Uterus (tissue), 4 donors: ENCODE results near the gene IQGAP2. TPM values are rescaled to one million over a fixed set of nuclear protein-coding genes. Genes with fewer than 3 reads are reported as not detected.

Source experiments
- DNase-seq, 2 donors: peaks; one replicate each; pipeline ENCODE4 v3.0.0-alpha.2; 2019 to 2020
- H3K27ac ChIP-seq, 2 donors: fragments of 200-600 bp; sonication (generic); 1 replicate in 1 of 2; 2 replicates in 1 of 2; pipeline ENCODE4 v1.5.1; 2016 to 2018
- H3K27me3 ChIP-seq, 2 donors: fragments of 200-600 bp; sonication (generic); one replicate each; pipeline ENCODE4 v1.5.1; 2018 to 2019; ENCODE audit warnings: control low read depth in 1 of 2
- H3K36me3 ChIP-seq, 2 donors: fragments of 200-600 bp; sonication (generic); one replicate each; pipeline ENCODE4 v1.5.1; 2019; ENCODE audit warnings: control low read depth in 1 of 2
- H3K4me1 ChIP-seq, 2 donors: fragments of 200-600 bp; sonication (generic); one replicate each; pipeline ENCODE4 v1.5.1; 2018 to 2019; ENCODE audit warnings: control low read depth in 1 of 2
- H3K4me3 ChIP-seq, 2 donors: fragments of 200-600 bp; sonication (generic); 1 replicate in 1 of 2; 2 replicates in 1 of 2; pipeline ENCODE4 v1.5.1; 2018 to 2019; ENCODE audit warnings: mild to moderate bottlenecking in 1 of 2
- H3K9me3 ChIP-seq, 2 donors: fragments of 200-600 bp; sonication (generic); one replicate each; pipeline ENCODE4 v1.5.1; 2019; ENCODE audit warnings: control low read depth in 1 of 2
- POLR2A ChIP-seq, 2 donors: fragments of 450-650 bp; IDR thresholded peaks; one replicate each; pipeline ENCODE4 v1.6.1; 2016; ENCODE audit warnings: antibody characterized with exemption in 2 of 2, mild to moderate bottlenecking in 1 of 2, moderate library complexity in 1 of 2
- intact Hi-C: fragments of 100-400 bp; cut with DNase I; formaldehyde crosslinking; loops from one replicate; pipeline ENCODE4 v1.15.1; 2023; ENCODE audit warnings: low total_unique reads
- total RNA-seq, 4 donors: library from RNA; depleted of rRNA in 3 of 4; stranded (reverse); fragments of >200 nt in 3 of 4; gene quantifications; one replicate each; pipeline versions ENCODE4 v1.1.0 to v1.2.4, GENCODE V29; 2014 to 2023
- TF ChIP-seq, protein P1 (sequence below), 4 experiments: fragments of 200-600 bp in 2 of 4; fragments of 450-650 bp in 2 of 4; sonication (generic) in 2 of 4; IDR thresholded peaks; one replicate each; pipeline ENCODE4 v1.5.1; 2016 to 2019; ENCODE audit warnings: antibody characterized with exemption in 4 of 4, mild to moderate bottlenecking in 2 of 4, moderate library complexity in 1 of 4
- donor health status: DM: yes; HTN: yes; CAD: no.

IQGAP2 gene
- total RNA-seq, 4 donors from 2014 or later: 7.1 to 49.2 (median 9.4) TPM

DNA sequence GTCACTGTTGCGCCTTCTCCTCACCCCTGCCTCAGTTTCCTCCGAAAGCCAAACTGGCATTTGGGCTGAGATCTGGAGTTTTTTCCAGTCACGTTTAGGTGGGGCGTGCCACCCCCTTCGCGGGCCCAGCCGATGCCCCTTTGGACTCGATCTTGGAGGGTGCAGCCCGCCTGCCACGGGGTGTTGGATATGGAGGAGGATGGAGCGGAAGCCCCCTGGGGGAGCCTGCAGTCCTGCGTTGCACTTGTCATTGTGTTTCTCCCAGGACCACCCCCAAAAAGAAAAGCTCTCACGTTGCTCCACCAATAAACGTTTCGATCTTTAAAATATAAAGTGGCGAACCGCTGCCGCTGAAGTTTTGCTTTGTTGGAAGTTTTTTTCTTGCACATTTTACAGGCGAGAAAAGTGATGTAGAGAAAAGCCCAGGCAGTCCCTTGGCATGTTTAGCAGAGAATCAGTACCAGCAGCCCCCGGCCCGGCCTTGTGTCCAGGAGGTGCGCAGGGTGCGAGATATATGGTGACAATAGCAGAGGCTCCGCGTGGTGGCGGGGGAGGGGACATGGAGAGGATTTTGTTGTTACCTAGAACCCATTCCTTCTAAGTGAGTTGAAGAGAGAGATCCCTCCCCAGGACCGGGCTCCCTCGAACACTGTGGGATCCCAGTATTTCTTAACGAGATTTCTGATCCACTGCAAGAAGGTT, 313.5 kb downstream of the IQGAP2 start:
- no peaks in the 10 kb centered on the region for H3K27me3 ChIP-seq
- DNase-seq: no peak
- H3K4me3 ChIP-seq: peak overlapping the region; percentile 33 to 66
- no peaks in the 10 kb centered on the region for H3K36me3 ChIP-seq
- intact Hi-C loops: no loop called here
- TF ChIP-seq, protein P1, sequence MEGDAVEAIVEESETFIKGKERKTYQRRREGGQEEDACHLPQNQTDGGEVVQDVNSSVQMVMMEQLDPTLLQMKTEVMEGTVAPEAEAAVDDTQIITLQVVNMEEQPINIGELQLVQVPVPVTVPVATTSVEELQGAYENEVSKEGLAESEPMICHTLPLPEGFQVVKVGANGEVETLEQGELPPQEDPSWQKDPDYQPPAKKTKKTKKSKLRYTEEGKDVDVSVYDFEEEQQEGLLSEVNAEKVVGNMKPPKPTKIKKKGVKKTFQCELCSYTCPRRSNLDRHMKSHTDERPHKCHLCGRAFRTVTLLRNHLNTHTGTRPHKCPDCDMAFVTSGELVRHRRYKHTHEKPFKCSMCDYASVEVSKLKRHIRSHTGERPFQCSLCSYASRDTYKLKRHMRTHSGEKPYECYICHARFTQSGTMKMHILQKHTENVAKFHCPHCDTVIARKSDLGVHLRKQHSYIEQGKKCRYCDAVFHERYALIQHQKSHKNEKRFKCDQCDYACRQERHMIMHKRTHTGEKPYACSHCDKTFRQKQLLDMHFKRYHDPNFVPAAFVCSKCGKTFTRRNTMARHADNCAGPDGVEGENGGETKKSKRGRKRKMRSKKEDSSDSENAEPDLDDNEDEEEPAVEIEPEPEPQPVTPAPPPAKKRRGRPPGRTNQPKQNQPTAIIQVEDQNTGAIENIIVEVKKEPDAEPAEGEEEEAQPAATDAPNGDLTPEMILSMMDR (IDR thresholded peaks at IDR 0.05): no peak
- no peak for TF ChIP-seq POLR2A (IDR thresholded peaks at IDR 0.05)
- H3K27ac ChIP-seq: peak overlapping the region; percentile 65 to 74
- H3K4me1 ChIP-seq: peaks cover 0 to 4% of the 10 kb centered on the region in 2 donors
- no peaks in the 10 kb centered on the region for H3K9me3 ChIP-seq

DNA sequence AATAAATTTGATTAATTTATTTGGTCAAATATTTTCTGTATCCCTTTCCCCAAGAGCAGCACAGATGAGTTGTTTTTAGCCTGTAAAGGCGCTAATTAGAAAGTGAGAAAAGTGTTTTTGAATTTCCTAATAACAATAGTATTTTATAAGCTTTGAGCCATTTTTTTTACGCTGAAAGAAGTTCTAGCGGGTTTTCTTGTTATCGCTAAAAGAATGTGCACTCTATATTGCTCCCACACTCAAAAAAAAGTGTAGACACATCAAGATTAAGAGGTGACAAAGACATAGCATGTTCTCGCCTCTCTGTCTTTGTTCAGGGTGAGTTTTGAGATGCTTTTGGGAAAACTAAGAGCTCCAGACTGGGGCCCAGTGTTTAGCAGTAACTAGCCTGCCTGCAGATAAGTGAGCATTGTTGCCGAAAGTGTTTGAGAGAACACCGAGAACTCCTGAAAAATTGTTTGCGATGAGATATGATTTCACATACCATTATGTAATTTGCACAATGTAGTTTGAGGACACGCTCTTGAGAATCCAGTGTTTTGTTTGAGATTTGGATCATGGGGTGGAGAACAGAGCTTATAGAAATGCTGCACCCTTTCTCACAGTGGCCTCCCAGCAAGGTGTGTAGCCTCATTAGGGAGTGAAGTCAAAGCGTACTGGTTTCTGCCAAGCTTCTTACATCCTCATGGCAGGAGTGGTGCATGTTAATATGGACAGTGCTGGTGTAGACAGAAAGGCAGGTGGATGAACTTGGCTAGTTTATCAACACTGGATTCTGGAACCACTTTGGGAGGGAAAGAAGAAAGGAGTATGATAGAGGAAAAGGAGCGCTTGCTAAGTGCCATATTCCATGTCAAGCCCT, 314.4 kb downstream of the IQGAP2 start:
- Histone ChIP-seq H3K9me3 (no peaks in the 10 kb centered on the region), H3K36me3 (no peaks in the 10 kb centered on the region), H3K4me3 (peak overlapping the region in 1 of 2 donors; percentile 33), H3K27ac (peak overlapping the region in 1 of 2 donors; percentile 74), H3K27me3 (no peaks in the 10 kb centered on the region), H3K4me1 (peaks cover 0 to 4% of the 10 kb centered on the region in 2 donors)
- no peak for DNase-seq
- intact Hi-C loops: no loop called here
- no peak for TF ChIP-seq POLR2A (IDR thresholded peaks at IDR 0.05)
- TF ChIP-seq, protein P1 (IDR thresholded peaks at IDR 0.05): no peak

DNA sequence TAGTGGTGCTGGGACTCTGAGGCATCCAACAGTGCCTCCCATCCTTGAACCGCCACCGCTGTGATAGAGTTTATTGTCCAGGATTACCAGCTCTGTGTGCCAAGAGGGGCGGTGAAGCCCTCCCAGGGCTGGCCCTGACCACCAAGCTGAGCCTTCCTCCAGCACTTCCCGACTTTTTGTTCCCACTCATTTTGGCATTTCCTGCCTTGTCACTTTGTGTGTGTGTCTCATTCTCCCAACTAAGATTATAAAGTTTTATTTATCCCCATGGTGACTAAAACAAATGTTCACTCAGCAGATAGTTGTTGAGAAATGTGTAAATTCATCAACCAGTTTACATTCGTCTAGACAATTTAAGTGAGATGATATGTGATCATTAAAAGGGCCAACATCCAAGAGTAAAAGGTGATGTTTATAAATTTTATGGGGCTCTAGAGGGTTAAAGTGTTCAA, 315.3 kb downstream of the IQGAP2 start:
- Histone ChIP-seq H3K4me3 (no peak overlapping the region), H3K27ac (peak overlapping the region in 1 of 2 donors; percentile 74), H3K9me3 (no peaks in the 10 kb centered on the region), H3K4me1 (peaks cover 0 to 4% of the 10 kb centered on the region in 2 donors), H3K36me3 (no peaks in the 10 kb centered on the region), H3K27me3 (no peaks in the 10 kb centered on the region)
- intact Hi-C loops: no loop called here
- DNase-seq: no peak
- TF ChIP-seq, protein P1 (IDR thresholded peaks at IDR 0.05): no peak
- TF ChIP-seq POLR2A (IDR thresholded peaks at IDR 0.05): no peak

DNA sequence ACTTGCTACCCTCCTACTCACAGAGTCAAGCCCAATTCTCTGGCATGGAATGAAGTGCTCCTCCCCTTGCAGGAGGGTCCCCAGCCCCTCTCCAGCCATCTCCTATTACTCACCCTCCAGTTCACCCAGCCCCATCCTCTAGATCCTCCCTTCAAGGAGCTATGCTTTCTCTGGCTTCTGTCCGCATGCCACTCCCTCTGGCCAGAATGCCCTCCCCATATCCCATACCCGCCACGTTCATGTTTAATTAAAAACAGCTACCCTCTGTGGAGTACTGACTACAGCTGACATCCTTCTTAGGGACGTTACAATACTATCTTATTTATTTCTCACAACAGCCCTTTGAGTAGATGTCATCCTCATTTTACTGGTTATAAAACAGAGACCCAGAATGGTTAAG, 315.8 kb downstream of the IQGAP2 start:
- intact Hi-C loops: no loop called here
- H3K4me1 ChIP-seq: peaks cover 0 to 4% of the 10 kb centered on the region in 2 donors
- no peaks in the 10 kb centered on the region for H3K9me3 ChIP-seq
- H3K4me3 ChIP-seq: no peak overlapping the region
- H3K27me3 ChIP-seq: no peaks in the 10 kb centered on the region
- H3K36me3 ChIP-seq: no peaks in the 10 kb centered on the region
- no peak for TF ChIP-seq POLR2A (IDR thresholded peaks at IDR 0.05)
- TF ChIP-seq, protein P1 (IDR thresholded peaks at IDR 0.05): no peak
- DNase-seq: no peak
- no peak overlapping the region for H3K27ac ChIP-seq
